Naive B cell (primary cell): ENCODE data around the gene DDX4. TPM values are rescaled to one million over a fixed set of nuclear protein-coding genes. Genes with fewer than 3 reads are reported as not detected.
A peak's percentile ranks its signal among the peaks of the same experiment; 100 is the strongest.
"Not testable (repeated sequence)": the region's sequence is repeated elsewhere in the genome, so short reads cannot be mapped to it uniquely, and the experiment has no call there.

ENCODE experiments used
- ATAC-seq, 2 donors: fragments of 150-1000 bp; cut with Tn5 transposase; 2 replicates each; pipeline ENCODE4 v1.10.0; 2021; ENCODE audit warnings: low read depth in 2 of 2, mild to moderate bottlenecking in 2 of 2, moderate library complexity in 2 of 2
- DNase-seq: peaks from one replicate; pipeline ENCODE4 v3.0.0; 2022
- H3K27ac Mint-ChIP-seq, 6 donors: one replicate each; pipeline ENCODE4 v1.8.0; 2020 to 2022; ENCODE audit warnings: mild to moderate bottlenecking in 6 of 6, mixed read lengths in 6 of 6, moderate library complexity in 5 of 6, inconsistent platforms in 2 of 6
- H3K27me3 Mint-ChIP-seq, 3 donors: one replicate each; pipeline ENCODE4 v1.8.0; 2021 to 2022; ENCODE audit warnings: mixed read lengths in 3 of 3, mild to moderate bottlenecking in 1 of 3
- H3K36me3 Mint-ChIP-seq, 2 donors: one replicate each; pipeline ENCODE4 v1.8.0; 2020 to 2022; ENCODE audit warnings: mixed read lengths in 2 of 2, inconsistent platforms in 1 of 2, mild to moderate bottlenecking in 1 of 2
- H3K4me1 Mint-ChIP-seq, 3 donors: one replicate each; pipeline ENCODE4 v1.8.0; 2020 to 2022; ENCODE audit warnings: mixed read lengths in 3 of 3, inconsistent platforms in 1 of 3, mild to moderate bottlenecking in 1 of 3, moderate library complexity in 1 of 3
- H3K4me3 Mint-ChIP-seq, 8 donors: one replicate each; pipeline ENCODE4 v1.8.0; 2020 to 2022; ENCODE audit warnings: mild to moderate bottlenecking in 8 of 8, mixed read lengths in 8 of 8, moderate library complexity in 8 of 8, inconsistent platforms in 2 of 8
- H3K9me3 Mint-ChIP-seq, 7 donors: one replicate each; pipeline ENCODE4 v1.8.0; 2020 to 2022; ENCODE audit warnings: mixed read lengths in 7 of 7, mild to moderate bottlenecking in 5 of 7, inconsistent platforms in 2 of 7, moderate library complexity in 1 of 7
- polyA plus RNA-seq, 6 donors: library from polyadenylated mRNA; unstranded; fragments of 300-500 nt; fragmentation: Illumina TruSeq; gene quantifications; one replicate each; pipeline ENCODE4 v1.2.3, GENCODE V29; 2021; ENCODE audit warnings: low read depth in 6 of 6

The DDX4 gene
- polyA plus RNA-seq, 6 donors from 2014 or later = not detected

- peak overlapping the region; percentile 97 to 100 (median 100) for H3K4me3 Mint-ChIP-seq
- peaks cover 0 to 5% (median 0%) of the 10 kb centered on the region in 3 donors for H3K27me3 Mint-ChIP-seq
- peaks cover 9 to 34% (median 29%) of the 10 kb centered on the region in 3 donors for H3K4me1 Mint-ChIP-seq
- peak; percentile 2 for DNase-seq
- H3K27ac Mint-ChIP-seq = peak overlapping the region; percentile 85 to 98 (median 96)
- peaks cover 0 to 1% (median 0%) of the 10 kb centered on the region in 7 donors for H3K9me3 Mint-ChIP-seq
- H3K36me3 Mint-ChIP-seq = peaks cover 0 to 1% of the 10 kb centered on the region in 2 donors
- ATAC-seq = no peak
Observed at GRCh38 chr5:55711507-55712022, 26.3 kb upstream of the DDX4 start.

- H3K4me1 Mint-ChIP-seq = peaks cover 9 to 34% (median 27%) of the 10 kb centered on the region in 3 donors
- peak within 1 kb of the TSS; percentile 97 to 100 (median 100) for H3K4me3 Mint-ChIP-seq
- peak within 1 kb of the TSS; percentile 85 to 98 (median 96) for H3K27ac Mint-ChIP-seq
- DNase-seq = peak; percentile 91
- H3K27me3 Mint-ChIP-seq = peaks cover 0 to 5% (median 0%) of the 10 kb centered on the region in 3 donors
- H3K9me3 Mint-ChIP-seq = peaks cover 0 to 6% (median 1%) of the 10 kb centered on the region in 7 donors
- peaks cover 0 to 8% of the 10 kb centered on the region in 2 donors for H3K36me3 Mint-ChIP-seq
- ATAC-seq = peak; percentile 100
Observed at GRCh38 chr5:55712023-55712859, 25.6 kb upstream of the DDX4 start, which contains the start of gene SLC38A9. TSS of gene SLC38A9 (minus strand) at chr5:55712324. CDS start at chr5:55697958, 14,366 bp downstream.

- no peak for DNase-seq
- Mint-ChIP-seq H3K4me1 (peaks cover 9 to 29% (median 19%) of the 10 kb centered on the region in 3 donors), H3K36me3 (peaks cover 0 to 8% of the 10 kb centered on the region in 2 donors), H3K27ac (no peak overlapping the region), H3K27me3 (peaks cover 0 to 5% (median 0%) of the 10 kb centered on the region in 3 donors), H3K9me3 (peaks cover 0 to 6% (median 1%) of the 10 kb centered on the region in 7 donors), H3K4me3 (peak overlapping the region in 1 of 8 donors; percentile 97)
- ATAC-seq = no peak
Observed at GRCh38 chr5:55713871-55714270, 24.0 kb upstream of the DDX4 start.

- Mint-ChIP-seq H3K36me3 (peaks cover 0 to 8% of the 10 kb centered on the region in 2 donors), H3K4me1 (peaks cover 9 to 26% (median 19%) of the 10 kb centered on the region in 3 donors), H3K4me3 (peak overlapping the region in 1 of 8 donors; percentile 97), H3K27ac (no peak overlapping the region), H3K27me3 (peaks cover 0 to 5% (median 0%) of the 10 kb centered on the region in 3 donors), H3K9me3 (peaks cover 0 to 6% (median 1%) of the 10 kb centered on the region in 7 donors)
- DNase-seq (no peak), ATAC-seq (no peak)
Observed at GRCh38 chr5:55714339-55714738, 23.5 kb upstream of the DDX4 start.

- H3K4me1 Mint-ChIP-seq = peaks cover 9 to 26% (median 19%) of the 10 kb centered on the region in 3 donors
- ATAC-seq (no peak), DNase-seq (no peak)
- peak overlapping the region in 1 of 8 donors; percentile 97 for H3K4me3 Mint-ChIP-seq
- peaks cover 0 to 6% (median 1%) of the 10 kb centered on the region in 7 donors for H3K9me3 Mint-ChIP-seq
- peaks cover 0 to 8% of the 10 kb centered on the region in 2 donors for H3K36me3 Mint-ChIP-seq
- no peak overlapping the region for H3K27ac Mint-ChIP-seq
- peaks cover 0 to 5% (median 0%) of the 10 kb centered on the region in 3 donors for H3K27me3 Mint-ChIP-seq
Observed at GRCh38 chr5:55714749-55715148, 23.1 kb upstream of the DDX4 start.

- DNase-seq (no peak), ATAC-seq (no peak)
- Mint-ChIP-seq H3K4me3 (no peak overlapping the region), H3K4me1 (peaks cover 14 to 26% (median 26%) of the 10 kb centered on the region in 3 donors), H3K9me3 (peaks cover 0 to 6% (median 1%) of the 10 kb centered on the region in 7 donors), H3K27ac (no peak overlapping the region), H3K27me3 (peaks cover 0 to 5% (median 0%) of the 10 kb centered on the region in 3 donors), H3K36me3 (peaks cover 0 to 8% of the 10 kb centered on the region in 2 donors)
Observed at GRCh38 chr5:55715519-55716078, 22.3 kb upstream of the DDX4 start.

GRCh38 chr5:55719026-55719425 is 18.8 kb upstream of the DDX4 start:
- not testable (repeated sequence) for DNase-seq, H3K4me3 Mint-ChIP-seq, ATAC-seq, H3K9me3 Mint-ChIP-seq, H3K36me3 Mint-ChIP-seq, H3K27ac Mint-ChIP-seq, H3K27me3 Mint-ChIP-seq
- H3K4me1 Mint-ChIP-seq = peaks cover 9 to 11% (median 11%) of the 10 kb centered on the region in 3 donors

GRCh38 chr5:55720188-55720703 is 17.6 kb upstream of the DDX4 start:
- Mint-ChIP-seq H3K36me3 (peaks cover 0 to 8% of the 10 kb centered on the region in 2 donors), H3K4me3 (no peak overlapping the region), H3K27me3 (peaks cover 0 to 8% (median 4%) of the 10 kb centered on the region in 3 donors), H3K4me1 (peaks cover 9 to 11% (median 11%) of the 10 kb centered on the region in 3 donors), H3K27ac (peak overlapping the region in 2 of 6 donors; percentile 11 to 24), H3K9me3 (peaks cover 0 to 6% (median 1%) of the 10 kb centered on the region in 7 donors)
- DNase-seq (no peak), ATAC-seq (no peak)

GRCh38 chr5:55724281-55724680 is 13.6 kb upstream of the DDX4 start:
- ATAC-seq = no peak
- Mint-ChIP-seq H3K9me3 (no peaks in the 10 kb centered on the region), H3K36me3 (no peaks in the 10 kb centered on the region), H3K27me3 (peaks cover 0 to 8% (median 0%) of the 10 kb centered on the region in 3 donors), H3K27ac (no peak overlapping the region), H3K4me3 (no peak overlapping the region), H3K4me1 (peaks cover 9 to 11% (median 11%) of the 10 kb centered on the region in 3 donors)
- no peak for DNase-seq

GRCh38 chr5:55731848-55732247 is 6.0 kb upstream of the DDX4 start:
- no peak overlapping the region for H3K27ac Mint-ChIP-seq
- H3K36me3 Mint-ChIP-seq = no peaks in the 10 kb centered on the region
- H3K4me3 Mint-ChIP-seq = no peak overlapping the region
- no peaks in the 10 kb centered on the region for H3K4me1 Mint-ChIP-seq
- no peak for DNase-seq
- no peaks in the 10 kb centered on the region for H3K27me3 Mint-ChIP-seq
- H3K9me3 Mint-ChIP-seq = no peaks in the 10 kb centered on the region
- ATAC-seq = no peak

- no peaks in the 10 kb centered on the region for H3K36me3 Mint-ChIP-seq
- no peaks in the 10 kb centered on the region for H3K9me3 Mint-ChIP-seq
- ATAC-seq (no peak), DNase-seq (no peak)
- H3K4me3 Mint-ChIP-seq = no peak overlapping the region
- no peak overlapping the region for H3K27ac Mint-ChIP-seq
- H3K4me1 Mint-ChIP-seq = no peaks in the 10 kb centered on the region
- H3K27me3 Mint-ChIP-seq = no peaks in the 10 kb centered on the region
Observed at GRCh38 chr5:55732585-55732984, 5.3 kb upstream of the DDX4 start.

GRCh38 chr5:55734658-55735057 is 3.2 kb upstream of the DDX4 start:
- no peak overlapping the region for H3K27ac Mint-ChIP-seq
- H3K27me3 Mint-ChIP-seq = no peaks in the 10 kb centered on the region
- no peaks in the 10 kb centered on the region for H3K4me1 Mint-ChIP-seq
- no peaks in the 10 kb centered on the region for H3K36me3 Mint-ChIP-seq
- no peaks in the 10 kb centered on the region for H3K9me3 Mint-ChIP-seq
- no peak overlapping the region for H3K4me3 Mint-ChIP-seq
- DNase-seq = no peak
- no peak for ATAC-seq

- peaks cover 5 to 14% (median 11%) of the 10 kb centered on the region in 3 donors for H3K27me3 Mint-ChIP-seq
- no peaks in the 10 kb centered on the region for H3K9me3 Mint-ChIP-seq
- peaks cover 0 to 7% of the 10 kb centered on the region in 2 donors for H3K36me3 Mint-ChIP-seq
- no peak overlapping the region for H3K4me3 Mint-ChIP-seq
- H3K27ac Mint-ChIP-seq = peak overlapping the region in 1 of 6 donors; percentile 3
- DNase-seq = no peak
- no peaks in the 10 kb centered on the region for H3K4me1 Mint-ChIP-seq
- ATAC-seq = no peak
Observed at GRCh38 chr5:55742778-55743177, 4.9 kb downstream of the DDX4 start.
